ENCODE data around the gene DPYD.
A peak's percentile ranks its signal among the peaks of the same experiment; 100 is the strongest.

The DPYD gene

DNA sequence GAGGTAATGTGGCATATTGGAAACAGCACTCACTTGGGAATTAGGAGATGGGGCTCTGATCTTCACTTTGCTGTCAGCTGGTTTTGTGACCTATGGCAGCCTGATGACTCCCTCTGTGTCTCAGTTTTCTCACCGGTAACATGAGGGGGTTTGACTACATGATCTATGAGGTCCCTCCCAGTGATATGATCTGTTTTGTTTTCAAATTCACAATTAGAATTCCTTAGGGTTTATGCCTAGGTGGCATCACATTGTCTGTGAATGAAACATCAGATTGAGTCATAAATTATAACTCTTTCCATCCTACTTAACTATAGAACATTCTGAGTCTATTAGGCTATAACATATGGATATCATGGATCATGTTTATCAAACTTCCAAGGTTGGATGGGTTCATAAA, 812.7 kb downstream of the DPYD start:
- peaks cover 0 to 2% of the 10 kb centered on the region in 2 donors for H3K9me3 Mint-ChIP-seq
- DNase-seq (no peak), ATAC-seq (replicated peaks) (no peak)
- H3K27ac Mint-ChIP-seq: no peak overlapping the region
- H3K27me3 Mint-ChIP-seq: no peaks in the 10 kb centered on the region
- H3K4me3 Mint-ChIP-seq: no peak overlapping the region
- H3K36me3 Mint-ChIP-seq (ENCODE audit: insufficient read depth): no peaks in the 10 kb centered on the region
- peaks cover 0 to 9% of the 10 kb centered on the region in 2 donors for H3K4me1 Mint-ChIP-seq (ENCODE audit: low read depth in 2 of 2)

- H3K36me3 Mint-ChIP-seq (ENCODE audit: insufficient read depth): no peaks in the 10 kb centered on the region
- no peak for ATAC-seq (replicated peaks)
These were observed 815.3 kb downstream of the DPYD start for GRCh38 chr1:97105531-97105930.

DNA sequence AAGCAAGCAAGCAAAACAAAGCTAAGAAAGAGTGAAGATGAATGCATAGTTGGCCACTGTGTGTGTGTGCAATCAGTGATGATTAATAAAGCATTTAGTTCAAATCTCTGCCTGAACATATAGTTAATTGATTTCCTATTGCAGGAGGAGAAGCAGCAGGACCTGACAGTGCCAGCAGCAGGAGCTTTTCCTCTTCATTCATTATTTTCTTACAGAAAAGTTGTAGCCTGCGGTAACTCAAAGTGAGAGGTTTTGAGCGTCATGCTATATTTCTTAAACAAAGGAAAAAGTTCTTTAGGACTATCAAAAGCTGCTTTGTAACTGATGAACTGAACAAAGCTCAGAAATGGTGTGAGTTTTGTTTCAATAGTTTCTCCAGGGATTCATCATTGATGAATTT, 819.3 kb downstream of the DPYD start:
- H3K9me3 Mint-ChIP-seq: peaks cover 0 to 2% of the 10 kb centered on the region in 2 donors
- H3K4me1 Mint-ChIP-seq (ENCODE audit: low read depth in 2 of 2): peaks cover 0 to 9% of the 10 kb centered on the region in 2 donors
- DNase-seq: no peak
- no peaks in the 10 kb centered on the region for H3K36me3 Mint-ChIP-seq (ENCODE audit: insufficient read depth)
- no peak overlapping the region for H3K27ac Mint-ChIP-seq
- H3K27me3 Mint-ChIP-seq: no peaks in the 10 kb centered on the region
- no peak for ATAC-seq (replicated peaks)
- no peak overlapping the region for H3K4me3 Mint-ChIP-seq

More at GRCh38 chr1:97105531-97105930, 815.3 kb downstream of the DPYD start:
- Mint-ChIP-seq H3K4me1 (ENCODE audit: low read depth in 2 of 2) (peaks cover 0 to 9% of the 10 kb centered on the region in 2 donors), H3K4me3 (no peak overlapping the region), H3K27ac (no peak overlapping the region), H3K27me3 (no peaks in the 10 kb centered on the region), H3K9me3 (peaks cover 0 to 2% of the 10 kb centered on the region in 2 donors)
- no peak for DNase-seq

- ATAC-seq (replicated peaks) (no peak), DNase-seq (no peak)
- Mint-ChIP-seq H3K9me3 (no peaks in the 10 kb centered on the region), H3K36me3 (ENCODE audit: insufficient read depth) (no peaks in the 10 kb centered on the region), H3K4me1 (ENCODE audit: low read depth in 2 of 2) (no peaks in the 10 kb centered on the region), H3K27me3 (no peaks in the 10 kb centered on the region), H3K27ac (no peak overlapping the region), H3K4me3 (no peak overlapping the region)
These were observed 823.4 kb downstream of the DPYD start for GRCh38 chr1:97097404-97097925.

- Mint-ChIP-seq H3K27ac (no peak overlapping the region), H3K4me3 (no peak overlapping the region), H3K36me3 (ENCODE audit: insufficient read depth) (no peaks in the 10 kb centered on the region)
These were observed 825.1 kb downstream of the DPYD start for GRCh38 chr1:97095764-97096163.

DNA sequence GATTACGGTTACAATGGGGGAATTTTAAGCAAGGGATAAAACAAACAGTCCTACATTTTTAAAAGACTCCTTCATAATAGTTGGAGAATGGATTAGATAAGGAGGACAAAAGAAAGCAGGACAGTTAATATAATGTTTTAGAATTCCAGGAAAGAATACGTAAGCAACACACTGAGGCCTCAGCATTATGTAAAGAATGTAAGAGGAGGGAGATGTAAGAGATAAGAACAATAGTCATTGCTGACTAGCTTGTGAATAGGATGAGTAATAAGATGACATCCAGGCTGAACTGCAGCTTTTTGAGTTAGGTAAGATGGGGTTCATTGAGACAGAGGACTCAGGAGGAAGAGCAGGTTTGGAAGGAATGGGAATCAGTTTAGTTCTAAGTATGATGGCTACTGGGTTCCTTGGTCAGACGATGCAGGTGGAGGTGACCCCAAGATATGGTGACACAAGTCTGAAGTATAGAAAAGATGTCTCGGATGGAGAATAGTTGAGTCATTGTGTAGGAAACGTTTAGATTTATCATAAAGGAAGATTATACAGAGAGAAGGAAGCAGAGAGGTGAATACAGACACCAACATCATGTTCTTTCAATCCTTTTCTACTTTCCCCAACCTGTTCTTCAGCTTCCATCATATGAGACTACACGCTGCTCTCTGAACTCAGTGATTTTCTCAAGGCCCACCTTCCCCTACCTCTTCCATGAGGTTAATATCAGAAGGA, 826.4 kb downstream of the DPYD start:
- H3K4me3 Mint-ChIP-seq: no peak overlapping the region
- ATAC-seq (replicated peaks) (no peak), DNase-seq (no peak)
- H3K36me3 Mint-ChIP-seq (ENCODE audit: insufficient read depth): no peaks in the 10 kb centered on the region
- no peaks in the 10 kb centered on the region for H3K9me3 Mint-ChIP-seq
- H3K27ac Mint-ChIP-seq: no peak overlapping the region
- H3K27me3 Mint-ChIP-seq: no peaks in the 10 kb centered on the region
- H3K4me1 Mint-ChIP-seq (ENCODE audit: low read depth in 2 of 2): no peaks in the 10 kb centered on the region

More at GRCh38 chr1:97095764-97096163, 825.1 kb downstream of the DPYD start:
- Mint-ChIP-seq H3K4me1 (ENCODE audit: low read depth in 2 of 2) (no peaks in the 10 kb centered on the region), H3K9me3 (no peaks in the 10 kb centered on the region), H3K27me3 (no peaks in the 10 kb centered on the region)
- ATAC-seq (replicated peaks) (no peak), DNase-seq (no peak)

DNA sequence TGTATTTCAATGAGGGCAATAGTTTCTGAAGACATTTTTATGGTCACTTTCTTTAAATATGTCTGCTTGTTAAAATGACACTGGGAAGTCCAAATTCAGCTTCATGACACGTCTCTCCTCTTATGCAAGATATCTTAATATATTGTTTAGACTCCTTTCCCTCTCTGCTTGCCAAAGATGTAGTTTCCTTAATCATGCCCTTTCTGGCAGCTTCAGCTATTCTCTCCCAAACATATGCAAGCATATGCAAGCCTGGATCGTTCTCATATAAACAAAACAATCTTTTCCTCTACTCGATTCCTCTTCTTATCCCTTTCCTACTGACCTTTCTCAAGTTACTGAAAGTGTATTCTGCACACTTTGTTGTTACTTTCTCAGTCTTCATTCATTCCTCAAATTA, 827.1 kb downstream of the DPYD start:
- H3K27ac Mint-ChIP-seq: no peak overlapping the region
- H3K4me1 Mint-ChIP-seq (ENCODE audit: low read depth in 2 of 2): no peaks in the 10 kb centered on the region
- H3K36me3 Mint-ChIP-seq (ENCODE audit: insufficient read depth): no peaks in the 10 kb centered on the region
- ATAC-seq (replicated peaks): no peak
- H3K9me3 Mint-ChIP-seq: no peaks in the 10 kb centered on the region
- H3K27me3 Mint-ChIP-seq: no peaks in the 10 kb centered on the region
- no peak overlapping the region for H3K4me3 Mint-ChIP-seq
- DNase-seq: no peak

- no peaks in the 10 kb centered on the region for H3K36me3 Mint-ChIP-seq (ENCODE audit: insufficient read depth)
- no peaks in the 10 kb centered on the region for H3K9me3 Mint-ChIP-seq
- H3K4me3 Mint-ChIP-seq: no peak overlapping the region
- no peak for DNase-seq
- H3K27me3 Mint-ChIP-seq: no peaks in the 10 kb centered on the region
- H3K4me1 Mint-ChIP-seq (ENCODE audit: low read depth in 2 of 2): no peaks in the 10 kb centered on the region
- H3K27ac Mint-ChIP-seq: no peak overlapping the region
- ATAC-seq (replicated peaks): no peak
These were observed 828.0 kb downstream of the DPYD start for GRCh38 chr1:97092824-97093223.

DNA sequence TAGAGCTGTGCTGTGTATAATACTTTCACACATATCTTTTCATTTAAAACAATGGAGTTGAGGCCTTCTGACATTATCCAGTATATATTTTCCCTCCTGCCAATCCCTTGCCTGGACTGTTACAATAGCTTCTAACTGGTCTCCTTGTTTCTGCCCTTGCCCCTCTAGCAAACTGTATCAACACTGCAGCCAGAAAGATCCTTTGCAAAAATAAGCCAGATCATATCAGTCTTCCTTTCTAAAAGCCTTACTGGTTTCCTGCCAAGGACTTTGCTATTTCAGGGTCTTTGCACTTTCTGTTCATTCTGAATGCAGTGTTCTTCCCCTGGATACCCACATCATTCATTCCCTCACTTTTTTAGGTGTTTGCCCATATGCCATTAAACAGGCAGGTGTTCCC, 829.2 kb downstream of the DPYD start:
- ATAC-seq (replicated peaks): no peak
- Mint-ChIP-seq H3K4me3 (no peak overlapping the region), H3K27me3 (no peaks in the 10 kb centered on the region), H3K27ac (no peak overlapping the region), H3K4me1 (ENCODE audit: low read depth in 2 of 2) (no peaks in the 10 kb centered on the region), H3K9me3 (no peaks in the 10 kb centered on the region), H3K36me3 (ENCODE audit: insufficient read depth) (no peaks in the 10 kb centered on the region)
- no peak for DNase-seq

DNA sequence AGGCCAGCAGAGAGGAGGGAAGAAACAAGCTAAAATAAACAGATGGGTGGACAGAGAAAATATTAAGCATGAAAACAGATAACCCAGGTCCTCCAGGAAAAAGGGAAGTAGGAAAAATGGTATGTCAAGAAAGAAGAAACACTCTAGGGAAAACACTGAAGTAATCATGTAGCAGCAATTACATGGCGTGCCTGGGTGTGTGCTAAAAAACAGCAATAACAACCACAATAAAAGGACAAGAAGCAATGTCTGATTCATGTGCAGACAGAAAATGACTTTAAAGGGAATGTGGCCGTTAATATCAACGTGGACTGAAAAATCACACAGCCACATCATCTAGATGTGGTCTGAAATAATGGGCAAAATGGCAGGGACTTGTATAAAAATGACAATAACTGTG, 829.6 kb downstream of the DPYD start:
- Mint-ChIP-seq H3K27me3 (no peaks in the 10 kb centered on the region), H3K36me3 (ENCODE audit: insufficient read depth) (no peaks in the 10 kb centered on the region), H3K27ac (peak overlapping the region in 1 of 2 donors; percentile 11), H3K4me3 (no peak overlapping the region), H3K9me3 (no peaks in the 10 kb centered on the region), H3K4me1 (ENCODE audit: low read depth in 2 of 2) (no peaks in the 10 kb centered on the region)
- DNase-seq (no peak), ATAC-seq (replicated peaks) (no peak)

- Mint-ChIP-seq H3K4me3 (no peak overlapping the region), H3K27me3 (no peaks in the 10 kb centered on the region), H3K4me1 (ENCODE audit: low read depth in 2 of 2) (no peaks in the 10 kb centered on the region), H3K27ac (peak overlapping the region in 1 of 2 donors; percentile 11), H3K9me3 (no peaks in the 10 kb centered on the region), H3K36me3 (ENCODE audit: insufficient read depth) (no peaks in the 10 kb centered on the region)
- no peak for DNase-seq
- no peak for ATAC-seq (replicated peaks)
These were observed 830.1 kb downstream of the DPYD start for GRCh38 chr1:97090725-97091124.

DNA sequence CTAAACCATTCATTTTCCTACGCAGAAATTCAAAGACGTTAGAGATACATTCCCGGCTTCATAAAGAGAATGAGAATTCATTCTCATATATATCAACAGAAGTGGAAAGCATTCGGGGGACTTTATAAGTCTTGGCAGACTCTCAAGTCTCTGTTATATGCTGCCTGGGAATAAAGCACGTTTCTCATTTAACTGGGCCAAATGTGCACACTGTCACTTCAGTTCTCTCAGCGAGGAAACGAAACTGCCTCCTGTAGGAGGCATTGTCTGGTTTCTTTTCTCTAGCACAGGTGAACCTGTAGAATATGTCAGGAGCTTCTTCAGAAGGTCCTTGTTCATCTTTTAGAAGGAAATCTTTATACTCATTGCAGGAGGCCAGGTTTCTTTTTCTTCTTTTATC, 831.7 kb downstream of the DPYD start:
- no peak for DNase-seq
- Mint-ChIP-seq H3K4me3 (no peak overlapping the region), H3K36me3 (ENCODE audit: insufficient read depth) (no peaks in the 10 kb centered on the region), H3K27me3 (no peaks in the 10 kb centered on the region), H3K4me1 (ENCODE audit: low read depth in 2 of 2) (no peaks in the 10 kb centered on the region), H3K9me3 (no peaks in the 10 kb centered on the region), H3K27ac (no peak overlapping the region)
- no peak for ATAC-seq (replicated peaks)

GRCh38 chr1:97088391-97088790, 832.4 kb downstream of the DPYD start:
- ATAC-seq (replicated peaks) (no peak), DNase-seq (no peak)
- no peaks in the 10 kb centered on the region for H3K36me3 Mint-ChIP-seq (ENCODE audit: insufficient read depth)
- no peak overlapping the region for H3K4me3 Mint-ChIP-seq
- H3K9me3 Mint-ChIP-seq: no peaks in the 10 kb centered on the region
- no peak overlapping the region for H3K27ac Mint-ChIP-seq
- no peaks in the 10 kb centered on the region for H3K4me1 Mint-ChIP-seq (ENCODE audit: low read depth in 2 of 2)
- H3K27me3 Mint-ChIP-seq: no peaks in the 10 kb centered on the region

- peaks cover 16% of the 10 kb centered on the region for H3K36me3 Mint-ChIP-seq (ENCODE audit: insufficient read depth)
- no peak overlapping the region for H3K27ac Mint-ChIP-seq
- no peaks in the 10 kb centered on the region for H3K9me3 Mint-ChIP-seq
- DNase-seq: no peak
- no peaks in the 10 kb centered on the region for H3K4me1 Mint-ChIP-seq (ENCODE audit: low read depth in 2 of 2)
- no peak overlapping the region for H3K4me3 Mint-ChIP-seq
- no peak for ATAC-seq (replicated peaks)
- H3K27me3 Mint-ChIP-seq: no peaks in the 10 kb centered on the region
These were observed 836.3 kb downstream of the DPYD start for GRCh38 chr1:97084546-97084945.
